ENCODE measurements around the gene EYS. TPM values are rescaled to one million over a fixed set of nuclear protein-coding genes. Genes with fewer than 3 reads are reported as not detected.

The EYS gene
- total and polyA plus RNA-seq, 2 donors from 2014 or later: not detected

GRCh38 chr6:63919556-63920110 is 1787.4 kb downstream of the EYS start:
- no peak for DNase-seq
- TF ChIP-seq, protein P1, sequence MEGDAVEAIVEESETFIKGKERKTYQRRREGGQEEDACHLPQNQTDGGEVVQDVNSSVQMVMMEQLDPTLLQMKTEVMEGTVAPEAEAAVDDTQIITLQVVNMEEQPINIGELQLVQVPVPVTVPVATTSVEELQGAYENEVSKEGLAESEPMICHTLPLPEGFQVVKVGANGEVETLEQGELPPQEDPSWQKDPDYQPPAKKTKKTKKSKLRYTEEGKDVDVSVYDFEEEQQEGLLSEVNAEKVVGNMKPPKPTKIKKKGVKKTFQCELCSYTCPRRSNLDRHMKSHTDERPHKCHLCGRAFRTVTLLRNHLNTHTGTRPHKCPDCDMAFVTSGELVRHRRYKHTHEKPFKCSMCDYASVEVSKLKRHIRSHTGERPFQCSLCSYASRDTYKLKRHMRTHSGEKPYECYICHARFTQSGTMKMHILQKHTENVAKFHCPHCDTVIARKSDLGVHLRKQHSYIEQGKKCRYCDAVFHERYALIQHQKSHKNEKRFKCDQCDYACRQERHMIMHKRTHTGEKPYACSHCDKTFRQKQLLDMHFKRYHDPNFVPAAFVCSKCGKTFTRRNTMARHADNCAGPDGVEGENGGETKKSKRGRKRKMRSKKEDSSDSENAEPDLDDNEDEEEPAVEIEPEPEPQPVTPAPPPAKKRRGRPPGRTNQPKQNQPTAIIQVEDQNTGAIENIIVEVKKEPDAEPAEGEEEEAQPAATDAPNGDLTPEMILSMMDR (IDR thresholded peaks at IDR 0.05; ENCODE audit: borderline replicate concordance, extremely low read depth, insufficient read depth): no peak
- intact Hi-C loops (cut with DNase I): no loop called here
- H3K36me3 ChIP-seq (ENCODE audit: control insufficient read depth in 2 of 3, insufficient read depth in 3 of 3, low read length in 3 of 3): no peaks in the 10 kb centered on the region
- no peak overlapping the region for H3K4me3 ChIP-seq (ENCODE audit: low read length in 3 of 3)
- H3K9ac ChIP-seq (ENCODE audit: low read length in 3 of 3): no peak overlapping the region
- H3K4me1 ChIP-seq (ENCODE audit: control insufficient read depth in 2 of 3, insufficient read depth in 2 of 3, low read depth in 1 of 3, low read length in 3 of 3): peaks cover 0 to 3% (median 0%) of the 10 kb centered on the region in 3 donors
- H3K27me3 ChIP-seq (ENCODE audit: control insufficient read depth, insufficient read depth, low read length): no peaks in the 10 kb centered on the region
- no peaks in the 10 kb centered on the region for H3K9me3 ChIP-seq (ENCODE audit: control insufficient read depth in 2 of 3, insufficient read depth in 1 of 3, low read length in 3 of 3)
- H3K27ac ChIP-seq (ENCODE audit: low read depth in 2 of 2, low read length in 2 of 2): no peak overlapping the region
- FAIRE-seq: no peak

- H3K9me3 ChIP-seq (ENCODE audit: control insufficient read depth in 2 of 3, insufficient read depth in 1 of 3, low read length in 3 of 3): no peaks in the 10 kb centered on the region
- H3K9ac ChIP-seq (ENCODE audit: low read length in 3 of 3): no peak overlapping the region
- H3K27ac ChIP-seq (ENCODE audit: low read depth in 2 of 2, low read length in 2 of 2): no peak overlapping the region
- intact Hi-C loops (cut with DNase I): no loop called here
- TF ChIP-seq, protein P1 (IDR thresholded peaks at IDR 0.05; ENCODE audit: borderline replicate concordance, extremely low read depth, insufficient read depth): no peak
- no peaks in the 10 kb centered on the region for H3K27me3 ChIP-seq (ENCODE audit: control insufficient read depth, insufficient read depth, low read length)
- H3K36me3 ChIP-seq (ENCODE audit: control insufficient read depth in 2 of 3, insufficient read depth in 3 of 3, low read length in 3 of 3): no peaks in the 10 kb centered on the region
- no peak overlapping the region for H3K4me3 ChIP-seq (ENCODE audit: low read length in 3 of 3)
- H3K4me1 ChIP-seq (ENCODE audit: control insufficient read depth in 2 of 3, insufficient read depth in 2 of 3, low read depth in 1 of 3, low read length in 3 of 3): no peaks in the 10 kb centered on the region
- FAIRE-seq (no peak), DNase-seq (no peak)
Observed at GRCh38 chr6:63912887-63913286, 1794.1 kb downstream of the EYS start.

- no peaks in the 10 kb centered on the region for H3K27me3 ChIP-seq (ENCODE audit: control insufficient read depth, insufficient read depth, low read length)
- intact Hi-C loops (cut with DNase I): no loop called here
- peak in 2 of 5 donors; percentile 49 to 68 for DNase-seq
Observed at GRCh38 chr6:63910863-63911551, 1796.0 kb downstream of the EYS start.

More at GRCh38 chr6:63910863-63911551, 1796.0 kb downstream of the EYS start:
- no peak overlapping the region for H3K4me3 ChIP-seq (ENCODE audit: low read length in 3 of 3)
- no peaks in the 10 kb centered on the region for H3K9me3 ChIP-seq (ENCODE audit: control insufficient read depth in 2 of 3, insufficient read depth in 1 of 3, low read length in 3 of 3)
- TF ChIP-seq, protein P1 (IDR thresholded peaks at IDR 0.05; ENCODE audit: borderline replicate concordance, extremely low read depth, insufficient read depth): no peak
- H3K9ac ChIP-seq (ENCODE audit: low read length in 3 of 3): no peak overlapping the region
- no peak overlapping the region for H3K27ac ChIP-seq (ENCODE audit: low read depth in 2 of 2, low read length in 2 of 2)
- H3K36me3 ChIP-seq (ENCODE audit: control insufficient read depth in 2 of 3, insufficient read depth in 3 of 3, low read length in 3 of 3): no peaks in the 10 kb centered on the region
- no peaks in the 10 kb centered on the region for H3K4me1 ChIP-seq (ENCODE audit: control insufficient read depth in 2 of 3, insufficient read depth in 2 of 3, low read depth in 1 of 3, low read length in 3 of 3)
- FAIRE-seq: no peak

All from kidney (tissue), 14 donors.